ENCODE data around the gene TAS2R30. TPM values are rescaled to one million over a fixed set of nuclear protein-coding genes. Genes with fewer than 3 reads are reported as not detected.
"Not testable (repeated sequence)": the region's sequence is repeated elsewhere in the genome, so short reads cannot be mapped to it uniquely, and the experiment has no call there.

The TAS2R30 gene
- polyA plus RNA-seq, 2 donors: 0.12 TPM; not detected in 1

GRCh38 chr12:11133816-11134215, 628 bp downstream of the TAS2R30 start:
- WGBS, 2 donors: 61 to 65% methylated on average over 2 of the region's 2 CpGs
- H3K36me3 ChIP-seq (ENCODE audit: control insufficient read depth in 2 of 2, insufficient read depth in 2 of 2, low read length in 1 of 2): no peaks in the 10 kb centered on the region
- H3K27ac ChIP-seq (ENCODE audit: low read depth in 2 of 2, low read length in 1 of 2): no peak overlapping the region
- no peaks in the 10 kb centered on the region for H3K4me1 ChIP-seq (ENCODE audit: control insufficient read depth in 2 of 2, insufficient read depth in 2 of 2, low read length in 1 of 2)
- H3K27me3 ChIP-seq (ENCODE audit: control insufficient read depth in 1 of 2, insufficient read depth in 2 of 2, low read length in 2 of 2): no peaks in the 10 kb centered on the region
- H3K9me3 ChIP-seq (ENCODE audit: control insufficient read depth in 2 of 2, insufficient read depth in 1 of 2, low read depth in 1 of 2, low read length in 1 of 2): no peaks in the 10 kb centered on the region
- no peak overlapping the region for H3K4me3 ChIP-seq (ENCODE audit: low read depth in 1 of 2, low read length in 2 of 2)

GRCh38 chr12:11133162-11133561, 1.3 kb downstream of the TAS2R30 start:
- no peak overlapping the region for H3K4me3 ChIP-seq (ENCODE audit: low read depth in 1 of 2, low read length in 2 of 2)
- 98 to 100% methylated on average over 2 of the region's 2 CpGs for WGBS, 2 donors
- no peaks in the 10 kb centered on the region for H3K27me3 ChIP-seq (ENCODE audit: control insufficient read depth in 1 of 2, insufficient read depth in 2 of 2, low read length in 2 of 2)
- H3K27ac ChIP-seq (ENCODE audit: low read depth in 2 of 2, low read length in 1 of 2): no peak overlapping the region
- H3K36me3 ChIP-seq (ENCODE audit: control insufficient read depth in 2 of 2, insufficient read depth in 2 of 2, low read length in 1 of 2): no peaks in the 10 kb centered on the region
- H3K4me1 ChIP-seq (ENCODE audit: control insufficient read depth in 2 of 2, insufficient read depth in 2 of 2, low read length in 1 of 2): no peaks in the 10 kb centered on the region
- H3K9me3 ChIP-seq (ENCODE audit: control insufficient read depth in 2 of 2, insufficient read depth in 1 of 2, low read depth in 1 of 2, low read length in 1 of 2): no peaks in the 10 kb centered on the region

- 0 to 62% methylated on average over 2 of the region's 2 CpGs for WGBS, 2 donors
- Histone ChIP-seq H3K27me3 (ENCODE audit: control insufficient read depth in 1 of 2, insufficient read depth in 2 of 2, low read length in 2 of 2) (no peaks in the 10 kb centered on the region), H3K9me3 (ENCODE audit: control insufficient read depth in 2 of 2, insufficient read depth in 1 of 2, low read depth in 1 of 2, low read length in 1 of 2) (no peaks in the 10 kb centered on the region), H3K36me3 (ENCODE audit: control insufficient read depth in 2 of 2, insufficient read depth in 2 of 2, low read length in 1 of 2) (no peaks in the 10 kb centered on the region), H3K4me3 (ENCODE audit: low read depth in 1 of 2, low read length in 2 of 2) (no peak overlapping the region), H3K27ac (ENCODE audit: low read depth in 2 of 2, low read length in 1 of 2) (no peak overlapping the region), H3K4me1 (ENCODE audit: control insufficient read depth in 2 of 2, insufficient read depth in 2 of 2, low read length in 1 of 2) (no peaks in the 10 kb centered on the region)
Measured at GRCh38 chr12:11130999-11131398, 3.4 kb downstream of the TAS2R30 start.

GRCh38 chr12:11130382-11130781, 4.1 kb downstream of the TAS2R30 start:
- Histone ChIP-seq H3K36me3 (ENCODE audit: control insufficient read depth in 2 of 2, insufficient read depth in 2 of 2, low read length in 1 of 2) (no peaks in the 10 kb centered on the region), H3K4me3 (ENCODE audit: low read depth in 1 of 2, low read length in 2 of 2) (no peak overlapping the region), H3K27ac (ENCODE audit: low read depth in 2 of 2, low read length in 1 of 2) (no peak overlapping the region), H3K4me1 (ENCODE audit: control insufficient read depth in 2 of 2, insufficient read depth in 2 of 2, low read length in 1 of 2) (no peaks in the 10 kb centered on the region), H3K9me3 (ENCODE audit: control insufficient read depth in 2 of 2, insufficient read depth in 1 of 2, low read depth in 1 of 2, low read length in 1 of 2) (no peaks in the 10 kb centered on the region), H3K27me3 (ENCODE audit: control insufficient read depth in 1 of 2, insufficient read depth in 2 of 2, low read length in 2 of 2) (no peaks in the 10 kb centered on the region)
- 94 to 97% methylated on average over 3 of the region's 3 CpGs for WGBS, 2 donors

GRCh38 chr12:11114130-11114529, 20.3 kb downstream of the TAS2R30 start:
- not testable (repeated sequence) for H3K27ac ChIP-seq (ENCODE audit: low read depth in 2 of 2, low read length in 1 of 2)
- WGBS, 2 donors: 98 to 100% methylated on average over 1 of the region's 1 CpG

GRCh38 chr12:11111213-11111612, 23.2 kb downstream of the TAS2R30 start:
- not testable (repeated sequence) for H3K9me3 ChIP-seq (ENCODE audit: control insufficient read depth in 2 of 2, insufficient read depth in 1 of 2, low read depth in 1 of 2, low read length in 1 of 2); H3K27ac ChIP-seq (ENCODE audit: low read depth in 2 of 2, low read length in 1 of 2); H3K4me3 ChIP-seq (ENCODE audit: low read depth in 1 of 2, low read length in 2 of 2); H3K27me3 ChIP-seq (ENCODE audit: control insufficient read depth in 1 of 2, insufficient read depth in 2 of 2, low read length in 2 of 2); H3K4me1 ChIP-seq (ENCODE audit: control insufficient read depth in 2 of 2, insufficient read depth in 2 of 2, low read length in 1 of 2); H3K36me3 ChIP-seq (ENCODE audit: control insufficient read depth in 2 of 2, insufficient read depth in 2 of 2, low read length in 1 of 2)
- 85 to 89% methylated on average over 1 of the region's 1 CpG for WGBS, 2 donors

More at GRCh38 chr12:11114130-11114529, 20.3 kb downstream of the TAS2R30 start:
- H3K4me1 ChIP-seq (ENCODE audit: control insufficient read depth in 2 of 2, insufficient read depth in 2 of 2, low read length in 1 of 2); H3K9me3 ChIP-seq (ENCODE audit: control insufficient read depth in 2 of 2, insufficient read depth in 1 of 2, low read depth in 1 of 2, low read length in 1 of 2); H3K27me3 ChIP-seq (ENCODE audit: control insufficient read depth in 1 of 2, insufficient read depth in 2 of 2, low read length in 2 of 2); H3K4me3 ChIP-seq (ENCODE audit: low read depth in 1 of 2, low read length in 2 of 2); H3K36me3 ChIP-seq (ENCODE audit: control insufficient read depth in 2 of 2, insufficient read depth in 2 of 2, low read length in 1 of 2): not testable (repeated sequence)

- Histone ChIP-seq H3K9me3 (ENCODE audit: control insufficient read depth in 2 of 2, insufficient read depth in 1 of 2, low read depth in 1 of 2, low read length in 1 of 2) (peaks cover 3 to 4% of the 10 kb centered on the region in 2 donors), H3K36me3 (ENCODE audit: control insufficient read depth in 2 of 2, insufficient read depth in 2 of 2, low read length in 1 of 2) (no peaks in the 10 kb centered on the region), H3K27ac (ENCODE audit: low read depth in 2 of 2, low read length in 1 of 2) (no peak overlapping the region), H3K4me3 (ENCODE audit: low read depth in 1 of 2, low read length in 2 of 2) (no peak overlapping the region), H3K4me1 (ENCODE audit: control insufficient read depth in 2 of 2, insufficient read depth in 2 of 2, low read length in 1 of 2) (no peaks in the 10 kb centered on the region), H3K27me3 (ENCODE audit: control insufficient read depth in 1 of 2, insufficient read depth in 2 of 2, low read length in 2 of 2) (no peaks in the 10 kb centered on the region)
- 86 to 91% methylated on average over 2 of the region's 2 CpGs for WGBS, 2 donors
Measured at GRCh38 chr12:11108862-11109261, 25.6 kb downstream of the TAS2R30 start.

GRCh38 chr12:11107719-11108118, 26.7 kb downstream of the TAS2R30 start:
- no peaks in the 10 kb centered on the region for H3K27me3 ChIP-seq (ENCODE audit: control insufficient read depth in 1 of 2, insufficient read depth in 2 of 2, low read length in 2 of 2)
- WGBS, 2 donors: 85 to 88% methylated on average over 1 of the region's 1 CpG
- peaks cover 3 to 4% of the 10 kb centered on the region in 2 donors for H3K9me3 ChIP-seq (ENCODE audit: control insufficient read depth in 2 of 2, insufficient read depth in 1 of 2, low read depth in 1 of 2, low read length in 1 of 2)

GRCh38 chr12:11106288-11106687, 28.2 kb downstream of the TAS2R30 start:
- 92 to 94% methylated on average over 2 of the region's 2 CpGs for WGBS, 2 donors
- Histone ChIP-seq H3K9me3 (ENCODE audit: control insufficient read depth in 2 of 2, insufficient read depth in 1 of 2, low read depth in 1 of 2, low read length in 1 of 2) (peaks cover 3 to 4% of the 10 kb centered on the region in 2 donors), H3K4me3 (ENCODE audit: low read depth in 1 of 2, low read length in 2 of 2) (no peak overlapping the region), H3K27ac (ENCODE audit: low read depth in 2 of 2, low read length in 1 of 2) (no peak overlapping the region), H3K36me3 (ENCODE audit: control insufficient read depth in 2 of 2, insufficient read depth in 2 of 2, low read length in 1 of 2) (no peaks in the 10 kb centered on the region), H3K4me1 (ENCODE audit: control insufficient read depth in 2 of 2, insufficient read depth in 2 of 2, low read length in 1 of 2) (no peaks in the 10 kb centered on the region), H3K27me3 (ENCODE audit: control insufficient read depth in 1 of 2, insufficient read depth in 2 of 2, low read length in 2 of 2) (no peaks in the 10 kb centered on the region)

More at GRCh38 chr12:11107719-11108118, 26.7 kb downstream of the TAS2R30 start:
- Histone ChIP-seq H3K4me3 (ENCODE audit: low read depth in 1 of 2, low read length in 2 of 2) (no peak overlapping the region), H3K36me3 (ENCODE audit: control insufficient read depth in 2 of 2, insufficient read depth in 2 of 2, low read length in 1 of 2) (no peaks in the 10 kb centered on the region), H3K27ac (ENCODE audit: low read depth in 2 of 2, low read length in 1 of 2) (no peak overlapping the region), H3K4me1 (ENCODE audit: control insufficient read depth in 2 of 2, insufficient read depth in 2 of 2, low read length in 1 of 2) (no peaks in the 10 kb centered on the region)

- Histone ChIP-seq H3K27me3 (ENCODE audit: control insufficient read depth in 1 of 2, insufficient read depth in 2 of 2, low read length in 2 of 2) (no peaks in the 10 kb centered on the region), H3K27ac (ENCODE audit: low read depth in 2 of 2, low read length in 1 of 2) (no peak overlapping the region), H3K4me1 (ENCODE audit: control insufficient read depth in 2 of 2, insufficient read depth in 2 of 2, low read length in 1 of 2) (no peaks in the 10 kb centered on the region), H3K9me3 (ENCODE audit: control insufficient read depth in 2 of 2, insufficient read depth in 1 of 2, low read depth in 1 of 2, low read length in 1 of 2) (peaks cover 3 to 4% of the 10 kb centered on the region in 2 donors), H3K36me3 (ENCODE audit: control insufficient read depth in 2 of 2, insufficient read depth in 2 of 2, low read length in 1 of 2) (no peaks in the 10 kb centered on the region), H3K4me3 (ENCODE audit: low read depth in 1 of 2, low read length in 2 of 2) (no peak overlapping the region)
- whole genome bisulfite sequencing, 2 donors: 43 to 59% methylated on average over 2 of the region's 2 CpGs
Measured at GRCh38 chr12:11105546-11105945, 28.9 kb downstream of the TAS2R30 start.
